Measurements from ENCODE around the gene CYB561D1.
A peak's percentile ranks its signal among the peaks of the same experiment; 100 is the strongest.

Gene CYB561D1

GRCh38 chr1:109529881-109530456 lies 36.1 kb downstream of the CYB561D1 start:
- DNase-seq (ENCODE audit: low read depth in 2 of 2), result no peak

DNA sequence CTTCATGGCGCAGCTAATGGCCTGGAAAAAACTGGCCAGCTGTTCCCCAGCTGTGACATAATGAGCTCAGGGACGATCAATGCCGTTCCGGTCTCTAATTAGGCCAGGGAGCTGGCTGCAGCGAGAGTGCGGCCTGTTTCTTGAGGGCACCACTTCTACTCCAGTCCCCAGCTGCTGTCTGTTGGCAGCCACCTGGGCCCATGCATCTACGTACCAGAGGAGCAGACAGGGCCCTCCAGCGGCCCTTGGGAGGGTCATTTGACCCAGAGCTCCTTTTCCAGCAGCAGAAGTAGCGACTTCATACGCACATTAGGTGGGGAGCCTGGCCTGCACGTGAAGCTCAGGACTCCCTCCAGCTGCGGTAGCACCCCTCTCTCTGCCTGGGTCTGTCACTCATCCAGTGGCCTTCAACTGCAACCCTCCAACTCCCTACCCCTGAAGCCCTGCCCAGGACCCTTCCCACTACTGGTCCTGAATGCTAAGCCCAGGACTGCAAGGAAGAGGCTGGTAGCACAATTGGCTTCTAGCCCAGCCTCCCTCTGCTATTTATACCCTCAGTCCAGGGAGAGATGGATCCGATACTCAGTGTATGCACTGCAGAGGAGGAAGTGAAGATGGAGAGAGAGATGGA lies 36.7 kb downstream of the CYB561D1 start:
- no peak for DNase-seq (ENCODE audit: low read depth in 2 of 2)

DNA sequence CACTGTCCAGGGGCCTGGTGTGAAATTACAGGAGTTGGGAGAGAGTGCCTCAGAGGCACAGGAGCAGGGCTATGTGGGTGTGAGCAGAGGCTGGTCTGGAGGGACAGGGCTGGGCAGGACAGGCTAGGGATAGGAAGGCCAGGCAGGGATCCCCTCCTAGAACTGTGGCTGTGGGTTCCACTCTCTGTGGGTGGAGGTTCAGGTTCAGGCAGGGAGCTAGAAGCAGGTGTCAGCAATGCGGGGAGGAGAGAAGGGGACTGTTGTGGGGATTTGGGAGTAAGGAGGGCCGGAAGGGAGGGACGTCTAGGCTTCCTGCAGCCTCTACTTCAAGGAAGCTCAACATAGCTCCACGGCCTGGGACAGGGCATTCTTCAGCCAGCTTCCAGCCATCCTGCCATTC lies 37.5 kb downstream of the CYB561D1 start:
- DNase-seq (ENCODE audit: low read depth in 2 of 2), result no peak

DNA sequence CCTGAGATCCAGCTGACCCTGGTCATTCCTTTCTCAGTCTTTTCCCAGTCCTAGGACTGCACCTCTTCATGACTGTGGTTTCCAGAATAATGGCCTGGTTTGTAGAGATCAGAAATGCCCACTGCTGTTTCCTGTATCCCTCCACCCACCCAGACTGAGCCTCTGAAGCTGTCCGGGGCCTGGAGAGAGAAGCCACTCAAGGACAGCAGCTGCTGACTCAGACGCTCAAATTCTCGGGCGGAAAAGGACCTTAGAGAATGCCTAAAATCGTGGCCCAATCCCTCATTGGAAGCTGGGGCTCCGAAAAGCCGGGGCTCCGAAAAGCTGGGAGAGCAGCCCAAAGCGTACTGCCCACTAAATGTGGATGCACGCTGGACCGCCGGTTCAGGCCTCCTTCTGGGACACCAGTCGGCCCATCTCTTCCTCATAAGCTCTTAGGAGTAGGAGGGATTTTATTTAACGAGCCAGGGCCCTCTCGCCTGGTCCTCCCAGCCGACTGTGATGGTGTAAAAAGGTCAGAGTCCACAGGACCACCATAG lies 38.0 kb downstream of the CYB561D1 start:
- DNase-seq (ENCODE audit: low read depth in 2 of 2), result no peak

GRCh38 chr1:109532365-109533136 lies 38.7 kb downstream of the CYB561D1 start:
- peak; percentile 42 to 47 for DNase-seq (ENCODE audit: low read depth in 2 of 2)

DNA sequence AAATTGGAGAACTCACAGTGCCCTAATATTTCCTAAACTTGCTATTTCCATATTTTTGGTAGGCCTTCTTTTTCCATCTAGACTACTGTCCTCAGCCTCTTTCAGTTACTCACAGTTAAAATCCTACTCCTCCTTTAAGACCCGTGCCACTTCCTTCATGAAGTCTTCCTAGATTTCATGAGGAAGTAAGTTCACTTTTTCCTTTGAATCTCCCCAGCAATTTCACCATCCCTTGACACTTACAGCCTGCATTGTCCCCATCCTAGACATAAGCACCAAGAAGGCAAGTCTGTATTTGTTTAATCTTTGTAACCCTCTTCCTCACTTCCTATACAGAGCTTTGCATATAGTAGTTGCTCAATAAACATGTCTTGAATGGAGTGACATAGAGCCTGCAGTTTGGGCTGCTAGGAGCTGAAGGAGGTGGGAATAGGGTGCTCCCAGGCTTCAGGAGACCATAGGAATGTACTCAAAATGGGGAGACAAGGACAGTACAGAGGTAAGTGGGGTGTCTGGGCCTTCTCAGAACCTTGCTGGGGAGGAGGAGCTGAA lies 40.5 kb downstream of the CYB561D1 start:
- DNase-seq (ENCODE audit: low read depth in 2 of 2), result no peak

DNA sequence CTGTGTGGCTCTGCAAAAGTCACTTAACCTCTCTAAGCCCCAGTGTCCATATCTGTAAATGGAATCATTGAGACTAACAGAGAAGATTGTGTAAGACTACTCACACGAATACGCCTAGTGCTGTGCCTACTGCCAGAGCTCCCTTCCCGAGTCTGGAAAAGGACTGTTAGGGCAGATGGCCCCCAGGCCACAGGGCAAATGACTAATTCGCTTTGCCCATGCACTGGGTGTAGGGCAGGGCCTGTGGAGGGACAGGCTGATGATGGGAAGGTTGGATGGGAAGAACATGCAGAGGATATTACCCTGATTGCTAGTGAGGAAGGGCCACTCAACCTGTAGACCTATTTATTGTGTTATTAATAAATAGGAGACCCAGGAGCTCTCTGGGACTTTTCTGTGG lies 41.6 kb downstream of the CYB561D1 start:
- DNase-seq (ENCODE audit: low read depth in 2 of 2), result no peak

GRCh38 chr1:109535971-109536491 lies 42.1 kb downstream of the CYB561D1 start:
- no peak for DNase-seq (ENCODE audit: low read depth in 2 of 2)

GRCh38 chr1:109537450-109538178 lies 43.7 kb downstream of the CYB561D1 start:
- DNase-seq (ENCODE audit: low read depth in 2 of 2), result no peak

GRCh38 chr1:109538827-109539555 lies 45.1 kb downstream of the CYB561D1 start:
- no peak for DNase-seq (ENCODE audit: low read depth in 2 of 2)

DNA sequence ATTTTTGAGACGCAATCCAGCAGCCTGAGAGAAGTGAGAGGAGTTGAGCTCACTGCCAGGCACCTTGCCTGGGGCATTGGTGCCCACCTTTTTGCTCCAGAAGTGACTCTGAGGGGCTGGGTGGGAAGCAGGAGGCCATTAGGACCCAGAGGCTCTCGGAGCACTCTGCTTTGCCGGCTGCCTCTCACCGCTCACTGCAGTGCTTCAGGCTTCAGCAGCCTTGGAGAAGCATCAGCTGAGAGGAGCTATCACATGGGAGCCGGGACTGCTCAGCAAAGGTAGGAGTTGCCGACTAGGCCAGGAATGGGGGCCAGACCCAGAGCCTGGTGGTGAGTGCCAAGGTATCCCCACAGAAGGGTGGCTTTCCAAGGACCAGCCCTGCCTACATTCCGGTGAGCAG lies 45.8 kb downstream of the CYB561D1 start, which contains the start of gene GPR61:
TSS of gene GPR61 (plus strand) at position 197 of the 400 bp plus-strand sequence. CDS start 3,151 bp downstream, outside the sequence.
- DNase-seq (ENCODE audit: low read depth in 2 of 2), result no peak

- DNase-seq (ENCODE audit: low read depth in 2 of 2), result no peak
These were observed 47.2 kb downstream of the CYB561D1 start for GRCh38 chr1:109541102-109541501.

- DNase-seq (ENCODE audit: low read depth in 2 of 2), result no peak
These were observed 48.8 kb downstream of the CYB561D1 start for GRCh38 chr1:109542657-109543056.

DNA sequence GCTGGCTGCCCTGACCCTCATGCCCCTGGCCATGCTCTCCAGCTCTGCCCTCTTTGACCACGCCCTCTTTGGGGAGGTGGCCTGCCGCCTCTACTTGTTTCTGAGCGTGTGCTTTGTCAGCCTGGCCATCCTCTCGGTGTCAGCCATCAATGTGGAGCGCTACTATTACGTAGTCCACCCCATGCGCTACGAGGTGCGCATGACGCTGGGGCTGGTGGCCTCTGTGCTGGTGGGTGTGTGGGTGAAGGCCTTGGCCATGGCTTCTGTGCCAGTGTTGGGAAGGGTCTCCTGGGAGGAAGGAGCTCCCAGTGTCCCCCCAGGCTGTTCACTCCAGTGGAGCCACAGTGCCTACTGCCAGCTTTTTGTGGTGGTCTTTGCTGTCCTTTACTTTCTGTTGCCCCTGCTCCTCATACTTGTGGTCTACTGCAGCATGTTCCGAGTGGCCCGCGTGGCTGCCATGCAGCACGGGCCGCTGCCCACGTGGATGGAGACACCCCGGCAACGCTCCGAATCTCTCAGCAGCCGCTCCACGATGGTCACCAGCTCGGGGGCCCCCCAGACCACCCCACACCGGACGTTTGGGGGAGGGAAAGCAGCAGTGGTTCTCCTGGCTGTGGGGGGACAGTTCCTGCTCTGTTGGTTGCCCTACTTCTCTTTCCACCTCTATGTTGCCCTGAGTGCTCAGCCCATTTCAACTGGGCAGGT lies 49.5 kb downstream of the CYB561D1 start:
- DNase-seq (ENCODE audit: low read depth in 2 of 2), result no peak

DNA sequence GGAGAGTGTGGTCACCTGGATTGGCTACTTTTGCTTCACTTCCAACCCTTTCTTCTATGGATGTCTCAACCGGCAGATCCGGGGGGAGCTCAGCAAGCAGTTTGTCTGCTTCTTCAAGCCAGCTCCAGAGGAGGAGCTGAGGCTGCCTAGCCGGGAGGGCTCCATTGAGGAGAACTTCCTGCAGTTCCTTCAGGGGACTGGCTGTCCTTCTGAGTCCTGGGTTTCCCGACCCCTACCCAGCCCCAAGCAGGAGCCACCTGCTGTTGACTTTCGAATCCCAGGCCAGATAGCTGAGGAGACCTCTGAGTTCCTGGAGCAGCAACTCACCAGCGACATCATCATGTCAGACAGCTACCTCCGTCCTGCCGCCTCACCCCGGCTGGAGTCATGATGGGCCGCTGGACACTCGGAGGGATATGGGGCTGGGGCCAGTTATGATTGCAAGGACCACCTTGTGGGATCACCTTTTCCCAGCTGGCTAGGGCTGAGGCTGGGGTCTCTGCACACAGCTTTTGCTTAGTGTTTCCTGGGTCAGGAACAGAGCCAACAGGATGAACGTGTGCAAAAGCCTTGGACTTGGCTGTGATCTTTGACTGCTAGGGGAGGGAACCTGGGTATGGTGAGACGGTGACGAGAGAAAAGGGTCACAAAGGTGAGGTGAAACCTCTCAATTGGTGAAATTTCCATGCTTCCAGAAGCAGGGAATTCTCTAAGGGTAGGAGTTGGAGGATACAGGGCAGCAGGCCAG lies 50.3 kb downstream of the CYB561D1 start:
- no peak for DNase-seq (ENCODE audit: low read depth in 2 of 2)

GRCh38 chr1:109546311-109547109 lies 52.6 kb downstream of the CYB561D1 start:
- DNase-seq (ENCODE audit: low read depth in 2 of 2), result peak; percentile 74 to 77

DNA sequence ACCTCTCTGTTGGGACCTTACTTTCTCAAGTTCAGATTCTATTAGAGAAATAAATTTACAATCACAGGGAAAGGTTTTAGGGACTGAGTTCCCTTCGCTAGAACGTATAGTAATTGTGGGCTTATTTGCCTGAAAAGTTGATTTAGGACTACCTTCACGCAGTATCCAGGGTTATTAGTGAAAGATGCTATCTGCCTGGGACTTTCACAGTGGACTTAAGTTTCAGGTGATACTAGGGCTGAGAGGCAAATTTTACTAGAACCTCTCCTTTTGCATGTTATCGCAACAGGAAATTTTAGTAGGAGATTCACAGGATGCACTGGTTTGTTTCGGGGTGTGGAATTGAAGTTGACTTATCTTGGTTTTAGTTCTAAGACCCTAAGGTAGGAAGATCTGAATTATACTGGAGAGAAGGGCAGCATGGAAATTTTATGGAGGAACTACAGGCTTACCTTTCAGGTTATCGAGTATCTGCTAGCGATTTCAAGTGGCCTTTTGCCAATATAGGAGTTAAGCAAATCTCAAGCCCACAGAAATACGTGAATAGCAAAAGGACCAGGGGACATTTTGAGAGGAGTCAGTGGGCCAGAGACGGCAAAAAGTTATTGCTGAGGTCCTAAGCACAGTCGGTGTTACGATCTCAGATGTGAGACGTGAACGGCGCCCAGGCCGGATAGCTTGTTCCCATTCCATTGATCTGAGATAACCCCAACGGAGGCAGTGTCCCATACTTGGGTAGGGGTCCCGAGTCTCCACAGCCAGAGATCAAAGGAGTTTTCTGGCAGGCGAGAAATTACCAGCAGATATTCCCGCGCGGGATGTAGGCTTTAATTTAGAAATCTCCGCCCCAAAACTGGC lies 53.8 kb downstream of the CYB561D1 start:
- DNase-seq (ENCODE audit: low read depth in 2 of 2), result no peak
